Activated CD8-positive, alpha-beta memory T cell treated with anti-CD3 and anti-CD28 coated beads, Interleukin-2, amount 50 U/mL, for 1 hour (primary cell): ENCODE measurements around the gene ESPN.
"Not testable (repeated sequence)": the region's sequence is repeated elsewhere in the genome, so short reads cannot be mapped to it uniquely, and the experiment has no call there.

Experiments
- DNase-seq: peaks from one replicate; pipeline ENCODE4 v3.0.0-alpha.2; 2020; ENCODE audit errors: extremely low read depth

ESPN gene

DNA sequence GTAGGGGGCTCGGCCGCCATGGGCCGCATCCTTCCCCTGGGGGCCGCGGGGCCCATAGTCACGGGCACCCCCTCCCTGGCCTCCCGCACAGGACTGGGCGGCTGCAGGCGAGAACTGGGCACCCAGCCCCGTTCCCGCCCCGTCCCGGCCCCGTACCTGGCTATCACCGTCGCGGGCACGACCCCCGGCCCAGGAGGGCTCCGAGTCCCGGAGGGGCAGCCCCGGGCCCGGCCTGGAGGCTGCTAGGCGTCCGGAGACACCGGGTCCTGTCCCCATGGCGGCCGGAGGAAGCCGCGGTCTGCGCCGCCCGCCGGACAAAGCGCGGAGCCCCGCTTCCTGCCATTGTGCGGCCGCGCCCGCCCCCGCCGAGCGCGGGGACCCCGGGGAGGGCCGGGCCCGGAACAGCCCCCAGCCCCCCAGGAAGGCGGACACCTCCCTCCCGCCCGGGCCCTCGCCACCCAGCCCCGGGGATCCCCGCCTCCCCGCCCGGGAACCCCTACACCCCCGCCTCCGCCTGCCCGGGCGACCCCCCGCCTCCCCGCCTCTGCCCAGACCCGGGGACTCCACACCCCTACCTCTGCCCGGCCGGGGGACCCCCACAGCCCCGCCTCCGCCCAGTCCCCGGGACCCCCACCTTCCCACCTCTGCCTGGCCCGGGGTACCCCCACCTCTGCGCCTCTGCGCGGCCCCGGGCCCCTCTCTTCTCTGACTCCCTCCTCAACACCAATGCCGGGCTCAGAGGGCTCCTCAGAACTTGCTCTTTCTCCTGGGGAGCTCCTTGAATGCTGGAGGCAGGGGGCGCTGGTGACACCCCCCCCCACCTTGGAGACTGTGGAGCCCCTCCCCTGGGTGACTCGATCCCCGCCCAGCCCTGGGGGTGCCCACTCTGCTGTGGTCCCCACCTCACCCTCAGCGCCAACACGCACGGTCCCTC is 60.9 kb downstream of the ESPN start:
- no peak for DNase-seq

DNA sequence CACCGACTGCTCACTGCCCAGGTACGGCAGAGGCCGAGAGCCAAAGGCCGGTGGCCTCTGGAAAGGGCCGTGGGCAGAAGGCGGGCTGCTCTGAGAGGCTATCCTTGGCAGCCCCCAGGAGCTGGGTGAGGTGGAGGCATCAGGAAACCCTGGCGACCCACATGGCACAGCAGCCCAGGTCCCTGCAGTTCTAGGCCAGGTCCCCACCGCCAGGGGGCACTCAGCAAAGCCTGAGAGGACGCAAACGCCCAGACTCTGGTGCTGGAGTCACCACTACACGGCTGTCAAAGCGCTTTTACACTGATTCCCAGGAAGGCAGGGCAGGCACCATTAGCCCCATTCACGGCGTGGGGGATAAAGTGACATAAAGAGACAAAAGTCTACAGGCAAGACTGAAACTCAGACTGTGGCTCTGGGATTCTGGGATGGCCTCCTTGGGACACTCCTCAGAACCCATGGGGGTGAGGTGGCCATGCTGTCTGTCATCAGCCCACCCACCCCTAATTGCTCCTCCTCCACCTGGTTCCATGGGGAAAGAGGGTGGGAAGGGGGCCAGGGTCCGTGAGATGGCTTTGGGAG is 61.9 kb downstream of the ESPN start:
- DNase-seq, result peak; percentile 66

DNA sequence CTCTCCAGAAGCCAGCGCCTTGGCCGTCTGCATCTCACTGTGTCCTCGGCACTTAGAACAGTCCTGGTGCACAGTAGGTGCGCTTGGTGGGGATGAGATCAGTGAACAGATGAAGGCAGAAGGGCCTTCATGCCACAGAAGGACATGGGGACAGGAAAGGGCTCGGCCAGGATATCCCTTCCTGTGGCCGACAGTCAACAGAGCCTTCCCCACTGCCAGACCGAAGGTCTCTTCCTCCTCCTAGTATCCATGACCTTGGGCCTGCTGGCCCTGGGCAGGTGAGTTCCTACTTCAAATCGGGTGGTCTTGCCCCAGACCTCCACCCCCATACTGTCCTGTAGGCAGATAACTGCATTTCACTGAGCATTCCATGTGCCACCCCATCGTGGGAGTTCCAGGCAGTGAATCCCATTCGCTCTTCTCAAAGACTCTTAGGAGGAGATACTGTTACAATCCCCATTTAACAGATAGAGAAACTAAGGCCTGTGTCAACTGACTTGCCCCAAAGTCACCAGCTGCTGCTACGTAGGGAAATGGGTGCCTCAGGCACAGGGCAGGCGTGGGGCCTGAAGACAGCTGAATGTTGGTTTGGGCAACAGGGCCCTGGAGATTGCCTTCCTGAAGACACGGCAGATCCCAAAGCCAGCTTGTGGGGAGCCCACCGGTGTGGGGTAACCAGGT is 63.4 kb downstream of the ESPN start:
- DNase-seq, result no peak

DNA sequence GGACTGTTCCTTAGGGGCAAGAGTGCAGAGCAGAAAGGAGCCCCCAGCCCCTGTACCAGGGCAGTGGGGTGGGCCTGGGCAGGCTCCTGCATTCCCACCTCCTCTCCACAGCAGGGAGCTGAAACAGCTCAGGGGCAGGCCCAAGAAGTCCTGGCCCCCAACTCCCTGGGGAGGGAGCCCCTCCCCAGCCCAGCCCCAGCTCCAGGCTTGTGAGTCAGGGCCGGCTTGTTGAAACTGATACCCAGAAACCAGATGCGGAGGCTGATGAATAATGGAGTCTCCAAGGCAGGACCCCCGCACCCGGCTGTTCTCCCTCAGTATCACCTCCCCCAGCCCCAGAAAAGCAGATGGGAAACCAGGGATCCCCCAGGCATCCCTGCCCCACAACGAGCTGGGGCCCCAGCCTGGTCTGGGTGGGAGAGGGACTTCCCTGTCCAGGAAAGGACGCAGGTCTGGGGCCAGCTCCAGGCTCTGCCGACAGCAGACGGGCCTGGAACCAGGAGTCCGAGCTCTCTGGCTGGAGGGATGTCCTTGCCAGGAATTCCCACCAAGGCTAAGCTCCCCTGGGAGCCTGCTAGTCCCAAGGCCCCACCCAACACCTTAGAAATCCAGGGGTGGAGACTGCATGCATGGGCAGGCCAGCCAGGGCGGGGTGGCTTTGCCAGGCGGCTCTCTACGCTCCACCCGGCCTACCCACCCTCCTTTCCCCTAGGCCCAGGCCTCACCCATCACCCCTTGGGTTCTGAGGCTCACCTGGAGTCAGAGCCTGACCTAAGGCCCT is 64.2 kb downstream of the ESPN start:
- no peak for DNase-seq

DNA sequence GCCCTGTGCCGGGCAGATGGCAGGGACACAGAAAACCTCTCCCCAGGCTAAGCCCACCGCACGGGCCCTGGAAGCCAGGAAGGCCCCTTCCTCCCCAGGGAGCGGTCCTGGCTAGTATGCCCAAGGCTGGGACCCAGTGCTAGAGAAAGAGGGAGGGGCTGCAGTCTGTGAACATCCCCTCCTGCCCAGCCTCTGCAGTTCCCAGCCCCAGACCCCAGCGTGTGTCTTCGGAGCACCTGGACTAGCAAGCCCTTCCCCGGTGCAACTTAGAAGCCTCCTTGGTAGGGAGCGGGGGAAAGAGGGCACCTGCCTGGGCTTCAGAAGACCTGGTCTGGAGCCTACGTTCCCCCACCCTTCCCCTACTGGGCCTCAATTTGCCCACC is 64.8 kb downstream of the ESPN start:
- DNase-seq, result no peak

DNA sequence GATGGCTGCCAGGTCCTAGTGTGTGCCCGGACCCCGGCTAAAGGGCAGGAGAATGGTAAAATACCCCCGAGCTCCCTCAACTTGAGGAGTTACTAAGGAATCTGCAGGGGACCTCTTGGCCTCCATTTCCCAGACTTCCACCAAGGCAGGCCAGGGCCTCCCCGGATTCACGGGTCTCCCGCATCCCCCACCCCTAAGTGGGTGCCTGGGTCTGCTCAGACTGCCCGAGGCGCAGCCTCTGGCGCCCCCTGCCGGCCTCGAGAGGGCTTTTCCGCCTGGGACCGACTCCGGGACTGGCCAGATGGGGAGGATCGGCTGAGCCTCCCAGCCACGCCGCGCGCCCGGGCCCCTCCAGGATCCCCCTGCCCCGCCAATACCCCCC is 65.2 kb downstream of the ESPN start:
- DNase-seq, result no peak

DNA sequence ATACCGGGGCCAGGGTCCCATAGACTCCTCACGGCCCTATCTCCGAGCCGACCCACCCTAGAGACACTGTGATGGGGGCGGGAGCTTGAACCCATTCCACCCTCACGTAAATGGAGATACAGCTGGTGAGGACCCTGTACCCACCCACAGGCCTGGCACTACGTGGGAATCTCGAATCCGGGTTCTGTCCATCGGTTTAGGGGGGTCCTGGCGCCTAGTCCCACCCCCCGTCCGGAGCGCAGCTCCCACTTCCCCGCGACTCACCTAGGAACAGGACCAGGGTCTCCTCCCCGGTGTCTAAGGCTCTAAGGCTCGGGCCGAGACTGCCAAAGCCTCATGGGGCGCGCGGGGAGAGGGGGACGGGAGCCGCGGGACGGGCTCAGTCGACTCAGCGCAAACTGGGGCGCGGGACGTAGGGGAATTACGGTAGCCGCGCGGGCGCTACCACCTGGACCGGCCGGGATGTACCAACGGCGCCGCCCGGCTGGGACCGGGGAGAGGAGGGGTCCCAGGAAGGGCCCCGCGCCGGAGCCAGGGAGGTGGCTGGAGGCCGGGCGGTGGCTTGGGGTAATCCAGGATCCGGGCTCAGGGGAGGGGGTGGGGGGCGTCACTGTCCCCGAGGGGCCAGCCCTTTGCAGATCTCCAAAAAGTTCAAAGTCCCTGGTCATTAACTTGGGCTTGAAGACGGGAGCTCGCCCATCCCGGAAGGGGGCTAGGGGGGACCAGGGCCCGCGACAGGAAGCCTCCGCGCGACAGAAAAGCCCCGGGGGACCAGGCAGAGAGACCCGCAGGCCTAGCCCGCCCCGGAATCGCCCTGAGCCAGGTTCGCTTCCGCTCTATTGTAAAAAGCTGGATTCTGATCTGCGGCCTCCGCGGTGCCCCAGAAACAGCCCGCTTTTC is 65.9 kb downstream of the ESPN start:
- no peak for DNase-seq

DNA sequence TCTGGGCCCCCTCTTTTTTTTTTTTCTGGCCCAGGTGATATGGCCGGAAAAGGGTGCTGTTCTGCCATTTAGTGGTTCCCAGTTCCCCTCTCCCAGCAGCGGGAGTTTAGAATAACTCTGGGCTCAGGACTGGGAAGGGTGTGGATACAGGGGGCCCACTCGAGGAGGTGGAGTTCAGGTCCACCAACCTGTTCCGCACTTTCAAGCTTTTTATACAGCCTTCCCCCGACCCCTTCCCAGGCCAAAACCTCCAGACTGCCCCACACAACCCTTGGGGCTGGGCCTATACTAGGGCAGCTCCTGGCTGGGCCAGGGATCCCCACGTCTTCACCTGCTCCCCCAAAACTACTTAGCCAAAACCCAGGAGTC is 66.5 kb downstream of the ESPN start:
- no peak for DNase-seq

DNA sequence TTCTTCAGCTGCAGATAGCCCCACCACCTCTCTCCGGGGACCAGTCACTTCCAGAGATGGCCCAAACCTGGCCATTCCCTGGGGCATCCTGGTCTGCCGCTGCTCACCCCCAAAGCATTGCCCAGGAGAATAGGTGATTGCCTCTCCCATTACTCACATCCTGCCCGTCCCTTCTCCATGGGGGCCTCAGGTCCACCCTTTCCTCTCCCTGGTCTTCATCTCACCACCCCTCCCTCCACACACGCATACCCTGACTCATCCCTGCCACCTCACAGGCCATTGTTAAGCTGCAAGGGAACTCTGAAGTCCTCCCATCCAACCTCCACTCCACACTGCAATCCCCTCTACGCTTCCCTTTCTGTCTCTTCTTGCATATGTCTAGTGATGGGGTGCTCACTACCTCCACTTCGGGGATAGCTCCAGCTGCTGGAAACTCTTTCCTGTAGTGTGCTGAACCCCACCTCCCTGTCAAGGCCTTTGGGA is 66.9 kb downstream of the ESPN start, which contains the start of gene PLEKHG5:
TSS of gene PLEKHG5 (minus strand) at position 188 of the 483 bp plus-strand sequence. CDS start 14,096 bp downstream, outside the sequence.
- DNase-seq, result no peak

DNA sequence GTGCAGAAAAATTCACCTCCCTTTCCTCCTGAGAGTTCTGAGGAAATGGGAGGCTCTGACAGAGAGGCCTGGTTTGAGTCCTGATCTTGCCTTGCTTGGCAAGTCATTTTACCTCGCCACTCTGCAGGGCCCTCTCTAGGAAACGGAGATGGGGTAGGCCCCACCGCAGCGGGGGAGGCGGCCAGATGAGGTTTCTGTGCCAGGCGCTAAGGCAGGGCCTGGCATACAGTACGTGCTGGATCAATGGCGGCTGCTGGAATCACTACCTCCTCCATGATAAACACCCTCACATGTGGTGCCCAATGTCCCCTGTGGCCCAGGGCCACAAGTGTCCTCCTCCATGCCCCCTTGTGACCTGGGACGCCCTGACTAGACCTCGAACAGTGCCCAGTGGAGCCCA is 67.4 kb downstream of the ESPN start:
- DNase-seq, result no peak

DNA sequence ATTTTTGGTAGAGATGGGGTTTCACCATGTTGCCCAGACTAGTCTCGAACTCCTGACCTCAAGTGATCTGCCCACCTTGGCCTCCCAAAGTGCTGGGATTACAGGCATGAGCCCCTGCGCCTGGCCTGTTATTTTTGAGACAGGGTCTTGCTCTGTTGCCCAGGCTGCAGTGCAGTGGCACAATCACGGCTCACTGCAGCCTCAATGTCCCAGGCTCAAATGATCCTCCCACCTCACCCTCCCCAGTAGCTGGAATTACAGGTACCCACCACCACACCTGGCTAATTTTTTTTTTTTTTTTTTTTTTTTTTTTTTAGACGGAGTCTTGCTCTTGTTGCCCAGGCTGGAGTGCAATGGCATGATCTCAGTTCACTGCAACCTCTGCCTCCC is 69.3 kb downstream of the ESPN start:
- DNase-seq, result not testable (repeated sequence)

DNA sequence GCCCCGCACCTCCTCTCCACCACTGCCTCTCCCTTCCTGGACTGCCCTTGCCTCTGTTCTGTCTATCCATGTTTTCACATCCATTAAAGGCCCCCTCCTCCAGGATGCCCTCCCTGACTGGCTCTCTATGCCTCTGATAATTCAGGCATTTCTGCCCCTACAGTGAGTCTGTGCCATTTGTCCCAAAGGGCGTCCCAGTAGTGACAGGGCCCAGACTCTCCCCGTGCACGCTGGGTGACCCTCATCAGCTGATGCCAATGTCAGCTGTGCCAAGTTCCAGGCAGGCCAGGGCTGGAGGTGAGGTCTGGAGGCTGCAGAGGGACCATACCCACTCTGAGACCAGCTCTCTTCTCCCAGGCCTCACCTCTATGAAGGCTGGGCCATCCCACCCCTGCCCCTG is 70.1 kb downstream of the ESPN start:
- no peak for DNase-seq

DNA sequence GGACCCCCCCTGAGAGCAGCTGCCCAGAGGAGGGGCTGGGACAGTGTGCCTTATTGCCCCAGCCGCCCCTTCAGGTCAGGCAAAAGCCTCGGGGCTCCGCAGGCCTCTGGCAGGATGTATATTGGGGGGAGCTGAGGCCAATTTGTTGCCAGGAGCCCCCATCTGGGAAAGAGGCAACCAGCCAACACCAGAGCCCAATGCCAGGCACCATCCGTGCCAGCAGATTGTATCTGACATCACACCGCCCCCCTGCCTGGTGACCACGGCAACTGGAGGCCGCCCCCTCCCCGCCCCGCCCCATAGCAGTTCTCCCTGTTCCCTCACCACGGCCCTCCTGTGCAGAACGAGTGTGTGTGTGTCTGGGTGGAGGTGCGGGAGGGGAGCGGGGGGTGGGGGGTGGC is 70.5 kb downstream of the ESPN start:
- DNase-seq, result no peak

DNA sequence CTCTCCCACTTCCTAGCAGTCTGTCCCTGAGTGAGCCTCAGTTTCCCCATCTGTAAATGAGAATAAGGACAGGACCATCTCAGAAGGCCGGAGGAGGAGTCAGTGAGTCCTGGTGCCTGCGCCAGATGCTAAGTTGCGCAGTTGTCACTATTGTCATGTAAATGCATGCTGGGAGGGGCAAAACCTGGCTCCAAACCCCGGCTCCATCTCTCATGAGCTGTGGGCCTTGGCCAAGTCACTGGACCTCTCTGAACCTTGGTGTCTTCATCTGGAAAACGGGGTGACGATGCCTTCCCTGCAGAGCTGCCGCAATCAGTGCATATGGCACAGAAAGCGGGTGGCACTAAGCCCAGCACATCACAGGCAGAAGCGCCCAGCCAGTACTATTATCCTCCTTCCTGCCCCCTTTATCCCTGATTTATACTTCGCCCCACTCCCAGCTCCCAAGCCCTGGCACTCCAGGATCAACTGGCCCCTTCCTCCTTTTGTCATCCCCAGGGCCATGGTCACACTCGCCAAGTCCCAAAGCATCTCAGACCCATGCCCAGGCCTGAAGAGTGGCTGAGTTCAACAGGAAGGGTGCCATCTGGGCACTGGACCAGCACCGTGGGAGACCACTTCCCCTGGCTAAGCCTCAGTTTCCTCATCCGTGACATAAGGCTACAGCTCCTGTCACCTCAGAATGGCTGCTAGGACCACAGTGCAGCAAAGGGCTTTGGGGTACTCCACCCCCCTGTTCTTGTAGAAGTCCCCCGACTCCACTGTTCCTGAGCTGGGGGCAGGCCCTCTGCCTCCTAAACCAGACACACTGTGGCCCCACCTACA is 71.2 kb downstream of the ESPN start:
- no peak for DNase-seq

DNA sequence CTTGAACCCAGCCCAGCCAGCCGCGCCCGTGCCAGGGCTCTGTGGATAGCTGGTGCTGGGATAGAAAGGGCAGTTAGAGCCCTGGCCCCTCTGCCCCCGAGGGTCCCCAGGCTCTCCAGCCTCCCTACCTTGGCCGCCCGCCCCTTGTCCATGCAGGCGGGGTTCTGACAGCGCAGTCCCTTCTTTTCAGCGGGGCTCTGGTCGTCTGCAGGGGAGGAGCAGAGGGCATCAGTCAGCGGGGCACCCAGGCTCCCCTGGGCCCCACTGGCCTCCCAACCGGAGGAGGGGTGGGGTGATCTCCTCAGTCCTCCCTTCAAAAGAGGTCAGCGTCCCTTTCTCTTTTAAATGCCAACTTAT is 71.8 kb downstream of the ESPN start:
- DNase-seq, result no peak

DNA sequence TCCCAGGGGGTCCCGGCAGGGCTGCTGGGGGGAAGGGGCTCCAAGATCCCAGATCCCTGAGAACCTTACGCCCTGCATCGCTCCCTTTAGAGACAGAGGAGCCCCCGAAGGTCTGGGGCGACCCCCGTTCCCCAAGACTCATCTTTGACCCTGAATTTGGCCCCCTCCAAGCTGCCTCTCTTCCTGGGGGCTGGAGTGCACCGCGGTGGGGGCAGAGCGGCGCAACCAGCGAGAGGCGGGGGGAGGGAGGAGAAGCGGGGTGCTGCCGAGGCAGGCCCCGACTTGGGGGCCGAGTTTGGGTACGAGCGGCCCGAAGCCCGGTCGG is 72.3 kb downstream of the ESPN start:
- DNase-seq, result no peak

DNA sequence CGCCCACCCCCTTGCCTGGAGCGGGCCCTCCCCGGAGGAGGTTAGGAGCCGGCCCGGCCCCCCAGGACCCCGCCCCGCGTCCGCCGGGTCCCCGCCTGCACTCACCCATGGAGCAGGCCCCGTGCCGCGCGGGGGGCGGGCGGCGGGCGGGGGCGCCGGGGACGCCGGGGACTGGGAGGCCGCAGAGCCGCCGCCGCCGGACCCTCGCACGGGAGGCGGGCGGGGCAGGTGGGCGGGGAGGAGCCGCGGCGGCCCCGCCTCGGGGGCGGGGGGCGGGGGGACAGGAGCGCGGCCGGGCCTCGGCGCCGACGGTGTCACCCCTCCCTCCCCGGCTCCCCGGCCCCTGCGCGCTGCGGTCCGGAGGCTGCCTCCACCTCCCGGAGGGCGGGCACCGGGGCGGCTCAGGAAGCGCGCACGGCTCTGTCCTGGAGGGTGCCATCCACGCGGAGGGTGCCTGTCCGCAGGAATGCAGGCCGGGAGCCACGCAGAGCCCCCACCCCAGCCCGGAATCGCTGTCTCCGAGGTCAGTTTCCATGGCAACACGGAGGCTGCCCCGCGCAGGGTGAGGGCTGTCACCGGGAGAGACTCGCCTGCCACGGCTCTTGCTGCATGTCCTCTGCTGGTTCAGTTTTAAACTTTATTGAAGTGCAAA is 72.8 kb downstream of the ESPN start:
- no peak for DNase-seq

DNA sequence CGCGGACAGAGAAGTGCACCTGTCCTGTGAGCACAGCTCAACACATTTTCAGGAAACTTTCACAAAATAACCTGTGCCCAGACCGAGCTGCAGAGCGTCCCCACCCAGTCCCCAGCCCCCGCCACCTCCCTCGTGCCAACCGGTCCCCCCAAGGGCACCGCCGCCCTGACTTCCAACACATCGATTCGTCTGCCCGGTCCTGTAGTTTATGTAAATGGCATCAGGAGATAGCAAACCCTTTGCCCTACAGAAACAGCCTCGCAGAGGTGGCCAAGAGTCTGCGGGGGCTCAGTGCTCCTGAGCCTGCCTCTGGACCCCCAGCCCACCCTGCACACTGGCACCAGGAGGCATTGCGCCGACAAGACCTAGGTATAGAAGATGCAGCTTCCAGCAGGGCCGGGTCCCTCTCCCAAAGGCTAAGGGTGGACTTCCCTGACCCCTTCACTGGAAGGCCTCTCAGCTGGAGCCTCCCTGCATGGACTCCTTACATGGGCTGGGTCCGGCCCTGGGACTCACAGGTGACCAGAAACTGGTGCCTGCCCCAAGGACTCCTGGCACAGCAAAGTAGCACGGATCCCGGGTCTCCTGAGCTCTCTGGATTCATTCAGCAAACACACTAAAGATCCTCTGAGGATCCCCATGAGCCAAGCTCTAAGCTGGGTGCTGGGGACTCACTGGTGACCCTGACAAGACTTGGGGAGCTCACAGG is 73.4 kb downstream of the ESPN start:
- DNase-seq, result no peak

DNA sequence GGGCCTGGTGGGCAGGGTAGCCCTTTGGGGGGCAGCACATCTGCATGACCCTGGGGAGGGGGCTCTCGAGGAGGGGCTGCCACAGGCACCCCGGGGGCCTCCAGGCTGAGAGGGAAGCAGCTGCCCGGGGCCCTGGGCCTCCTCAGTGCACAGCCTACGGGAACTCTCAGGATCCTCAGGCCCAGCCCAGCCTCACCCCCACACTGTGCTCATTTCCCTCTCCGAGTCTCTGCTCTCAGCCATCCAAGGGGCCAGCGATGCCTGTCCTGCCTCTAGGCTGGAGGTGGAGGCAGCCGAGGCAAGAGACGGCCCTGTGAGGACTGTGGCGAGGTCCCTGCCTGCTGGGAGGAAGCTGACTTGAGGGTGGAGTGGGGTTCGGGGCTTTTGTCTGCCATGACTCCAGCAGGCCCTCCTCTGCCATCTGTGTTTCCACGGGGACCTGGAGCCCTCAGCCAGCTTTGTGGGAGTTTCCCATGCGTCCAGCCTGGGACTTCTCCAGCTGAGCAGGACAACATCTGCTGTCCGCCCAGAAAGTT is 74.1 kb downstream of the ESPN start:
- DNase-seq, result no peak
